COLO829 (cell line): Measurements from ENCODE around the gene FBN3.
"Not testable (repeated sequence)": the region's sequence is repeated elsewhere in the genome, so short reads cannot be mapped to it uniquely, and the experiment has no call there.

Experiments used
- DNase-seq: peaks from one replicate; pipeline ENCODE4 v3.0.0; 2012; ENCODE audit warnings: low spot score

The FBN3 gene

GRCh38 chr19:8117991-8118390 is 31.4 kb downstream of the FBN3 start:
- DNase-seq: no peak

GRCh38 chr19:8116437-8117293 is 32.7 kb downstream of the FBN3 start:
- no peak for DNase-seq

- DNase-seq: no peak
Observed at GRCh38 chr19:8115805-8116396, 33.5 kb downstream of the FBN3 start.

- no peak for DNase-seq
Observed at GRCh38 chr19:8113017-8113416, 36.4 kb downstream of the FBN3 start.

GRCh38 chr19:8111376-8111775 is 38.0 kb downstream of the FBN3 start:
- DNase-seq: no peak

GRCh38 chr19:8110931-8111330 is 38.5 kb downstream of the FBN3 start:
- no peak for DNase-seq

GRCh38 chr19:8109890-8110662 is 39.3 kb downstream of the FBN3 start:
- no peak for DNase-seq

- no peak for DNase-seq
Observed at GRCh38 chr19:8109455-8109854, 39.9 kb downstream of the FBN3 start.

GRCh38 chr19:8108560-8109445 is 40.6 kb downstream of the FBN3 start:
- no peak for DNase-seq

GRCh38 chr19:8107301-8107903 is 42.0 kb downstream of the FBN3 start:
- no peak for DNase-seq

GRCh38 chr19:8105471-8105870 is 43.9 kb downstream of the FBN3 start:
- DNase-seq: no peak

- not testable (repeated sequence) for DNase-seq
Observed at GRCh38 chr19:8101910-8102309, 47.5 kb downstream of the FBN3 start.

GRCh38 chr19:8101311-8101710 is 48.1 kb downstream of the FBN3 start:
- DNase-seq: no peak

- no peak for DNase-seq
Observed at GRCh38 chr19:8097681-8098567, 51.5 kb downstream of the FBN3 start.

- DNase-seq: no peak
Observed at GRCh38 chr19:8097198-8097597, 52.2 kb downstream of the FBN3 start.

GRCh38 chr19:8096071-8096470 is 53.3 kb downstream of the FBN3 start:
- DNase-seq: no peak

GRCh38 chr19:8095354-8095886 is 54.0 kb downstream of the FBN3 start:
- DNase-seq: no peak

GRCh38 chr19:8094336-8094735 is 55.1 kb downstream of the FBN3 start:
- no peak for DNase-seq

- no peak for DNase-seq
Observed at GRCh38 chr19:8093740-8094139, 55.7 kb downstream of the FBN3 start.

GRCh38 chr19:8090950-8091349 is 58.4 kb downstream of the FBN3 start:
- no peak for DNase-seq
